Rectal smooth muscle tissue (tissue), 1 donor: ENCODE measurements around the gene PPP2R2D.

ENCODE experiments used
- H3K27ac ChIP-seq: one replicate; pipeline ENCODE4 v1.7.0; 2013; ENCODE audit warnings: low read depth, low read length, inconsistent platforms
- H3K27me3 ChIP-seq: one replicate; pipeline ENCODE4 v1.7.0; 2013; ENCODE audit warnings: low read length; ENCODE audit not compliant: control insufficient read depth, insufficient read depth
- H3K36me3 ChIP-seq: one replicate; pipeline ENCODE4 v1.7.0; 2013; ENCODE audit warnings: low read length; ENCODE audit not compliant: control insufficient read depth, insufficient read depth
- H3K4me1 ChIP-seq: one replicate; pipeline ENCODE4 v1.7.0; 2013; ENCODE audit warnings: low read length; ENCODE audit not compliant: control insufficient read depth, insufficient read depth
- H3K4me3 ChIP-seq: one replicate; pipeline ENCODE4 v1.7.0; 2013; ENCODE audit warnings: low read length
- H3K9ac ChIP-seq: one replicate; pipeline ENCODE4 v1.7.0; 2013; ENCODE audit warnings: low read length

The PPP2R2D gene

DNA sequence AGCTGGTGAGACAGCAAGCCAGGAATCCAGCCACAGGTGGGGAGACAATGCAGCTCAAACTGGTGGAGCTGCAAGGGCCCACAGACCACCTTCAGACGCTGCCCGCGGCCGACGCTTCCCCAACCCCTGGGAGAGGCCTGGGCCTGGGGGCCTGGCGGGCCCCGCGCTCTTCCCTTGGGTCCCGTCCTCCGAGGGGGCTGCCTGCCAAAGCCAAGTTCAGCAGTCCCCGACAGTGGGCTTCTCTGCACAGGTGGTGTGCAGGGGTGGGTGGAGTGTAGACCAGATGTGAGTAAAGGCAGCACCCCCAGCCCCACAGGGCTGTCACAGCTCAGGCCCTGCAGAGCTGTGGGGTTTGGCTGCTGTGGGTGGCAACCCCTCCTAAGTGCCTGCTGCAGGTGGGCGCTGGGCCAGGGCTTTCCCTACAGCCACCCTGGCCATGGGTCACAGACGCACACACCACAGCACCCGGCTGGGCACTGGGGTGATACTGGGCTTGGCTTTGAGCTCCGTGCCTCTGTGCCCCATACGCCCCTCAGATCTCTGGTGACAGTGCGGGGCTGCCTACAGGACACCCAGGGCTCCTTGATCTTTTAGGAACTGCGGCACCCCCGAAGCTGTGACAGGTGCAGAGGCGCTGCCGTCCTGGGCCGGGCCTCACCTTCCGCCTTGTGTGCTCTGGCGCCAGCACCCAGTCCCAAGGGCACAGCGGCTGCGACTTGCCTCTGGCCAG, 60.4 kb downstream of the PPP2R2D start:
- Histone ChIP-seq H3K4me3 (no peak overlapping the region), H3K27ac (no peak overlapping the region), H3K4me1 (no peaks in the 10 kb centered on the region)

GRCh38 chr10:131961777-131962662, 61.2 kb downstream of the PPP2R2D start:
- Histone ChIP-seq H3K27me3 (no peaks in the 10 kb centered on the region), H3K27ac (no peak overlapping the region), H3K4me1 (no peaks in the 10 kb centered on the region), H3K4me3 (no peak overlapping the region), H3K9ac (no peak overlapping the region), H3K36me3 (peaks cover 10% of the 10 kb centered on the region)

More for the DNA sequence above, 60.4 kb downstream of the PPP2R2D start:
- Histone ChIP-seq H3K27me3 (no peaks in the 10 kb centered on the region), H3K9ac (no peak overlapping the region), H3K36me3 (peaks cover 10% of the 10 kb centered on the region)

- peaks cover 5% of the 10 kb centered on the region for H3K36me3 ChIP-seq
- no peak overlapping the region for H3K4me3 ChIP-seq
- H3K27me3 ChIP-seq, result no peaks in the 10 kb centered on the region
- no peak overlapping the region for H3K27ac ChIP-seq
- H3K9ac ChIP-seq, result no peak overlapping the region
- H3K4me1 ChIP-seq, result no peaks in the 10 kb centered on the region
Observed at GRCh38 chr10:131963350-131963749, 62.5 kb downstream of the PPP2R2D start.

- H3K4me1 ChIP-seq, result no peaks in the 10 kb centered on the region
- no peaks in the 10 kb centered on the region for H3K27me3 ChIP-seq
- peaks cover 4% of the 10 kb centered on the region for H3K36me3 ChIP-seq
- no peak overlapping the region for H3K4me3 ChIP-seq
- no peak overlapping the region for H3K27ac ChIP-seq
- H3K9ac ChIP-seq, result no peak overlapping the region
Observed at GRCh38 chr10:131963811-131964210, 63.0 kb downstream of the PPP2R2D start.

- Histone ChIP-seq H3K27ac (no peak overlapping the region), H3K36me3 (peaks cover 6% of the 10 kb centered on the region), H3K4me3 (no peak overlapping the region), H3K27me3 (no peaks in the 10 kb centered on the region), H3K4me1 (no peaks in the 10 kb centered on the region), H3K9ac (no peak overlapping the region)
Observed at GRCh38 chr10:131964298-131964697, 63.5 kb downstream of the PPP2R2D start.

DNA sequence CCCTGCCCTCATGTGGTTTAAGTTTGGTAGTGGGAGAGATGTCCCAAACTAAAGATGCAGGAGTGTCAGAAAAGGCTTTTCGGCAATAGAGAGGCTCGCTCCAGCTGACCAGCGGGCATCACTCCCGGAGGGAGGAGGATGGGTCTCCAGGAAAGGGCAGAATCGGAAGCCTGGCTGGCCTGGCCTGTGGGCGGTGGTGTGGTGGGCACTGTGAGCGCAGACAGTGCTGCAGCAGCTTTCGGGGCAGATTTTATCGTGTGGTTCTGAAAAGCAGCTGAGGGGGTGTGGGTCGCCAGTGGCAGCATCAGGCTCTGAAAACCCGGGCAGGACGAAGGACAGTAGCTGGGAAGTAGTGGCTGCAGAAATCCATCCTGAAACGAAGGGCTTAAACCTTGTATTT, 68.1 kb downstream of the PPP2R2D start:
- Histone ChIP-seq H3K4me1 (no peaks in the 10 kb centered on the region), H3K27me3 (no peaks in the 10 kb centered on the region), H3K9ac (no peak overlapping the region), H3K36me3 (peaks cover 4% of the 10 kb centered on the region), H3K27ac (no peak overlapping the region), H3K4me3 (no peak overlapping the region)

- no peaks in the 10 kb centered on the region for H3K27me3 ChIP-seq
- H3K36me3 ChIP-seq, result peaks cover 4% of the 10 kb centered on the region
- H3K27ac ChIP-seq, result no peak overlapping the region
- H3K4me3 ChIP-seq, result no peak overlapping the region
- H3K9ac ChIP-seq, result no peak overlapping the region
- no peaks in the 10 kb centered on the region for H3K4me1 ChIP-seq
Observed at GRCh38 chr10:131970946-131971345, 70.1 kb downstream of the PPP2R2D start.

GRCh38 chr10:131971591-131971990, 70.8 kb downstream of the PPP2R2D start:
- Histone ChIP-seq H3K4me3 (no peak overlapping the region), H3K9ac (no peak overlapping the region), H3K27me3 (no peaks in the 10 kb centered on the region), H3K36me3 (peaks cover 4% of the 10 kb centered on the region), H3K4me1 (no peaks in the 10 kb centered on the region), H3K27ac (no peak overlapping the region)

DNA sequence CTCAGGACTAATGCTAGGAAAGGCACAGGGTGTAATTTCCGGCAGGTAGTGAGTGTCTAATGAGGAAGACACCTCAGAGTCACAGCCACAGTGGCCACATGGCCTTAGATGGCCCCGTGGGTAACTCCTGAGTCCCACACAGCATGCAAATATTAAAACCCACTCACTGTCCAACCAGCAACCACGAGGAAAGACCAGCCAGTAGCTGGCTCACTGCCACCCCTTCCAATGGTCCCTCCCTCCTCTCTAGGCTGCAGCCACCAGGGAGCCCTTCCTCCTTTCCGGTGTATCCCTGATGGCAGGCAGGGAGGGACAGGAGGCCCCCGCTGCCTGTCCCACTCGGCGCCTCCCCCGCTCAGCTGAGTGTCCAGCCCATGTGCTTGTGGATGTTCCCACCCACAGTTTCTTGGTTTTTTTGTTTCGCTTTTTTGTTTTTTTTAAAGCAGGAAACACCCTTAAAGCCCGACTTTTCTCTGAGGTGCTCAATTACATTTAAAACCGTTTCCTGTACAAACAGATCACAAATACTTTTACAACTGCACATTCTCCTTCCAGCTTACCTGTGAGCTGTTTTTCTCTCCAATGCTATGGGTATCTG, 71.8 kb downstream of the PPP2R2D start:
- Histone ChIP-seq H3K27me3 (no peaks in the 10 kb centered on the region), H3K4me3 (no peak overlapping the region), H3K27ac (no peak overlapping the region), H3K9ac (no peak overlapping the region), H3K36me3 (peaks cover 4% of the 10 kb centered on the region), H3K4me1 (no peaks in the 10 kb centered on the region)

- H3K9ac ChIP-seq, result no peak overlapping the region
- H3K4me3 ChIP-seq, result no peak overlapping the region
- no peaks in the 10 kb centered on the region for H3K4me1 ChIP-seq
- H3K36me3 ChIP-seq, result peaks cover 4% of the 10 kb centered on the region
- H3K27ac ChIP-seq, result no peak overlapping the region
- H3K27me3 ChIP-seq, result no peaks in the 10 kb centered on the region
Observed at GRCh38 chr10:131973160-131973951, 72.5 kb downstream of the PPP2R2D start.

GRCh38 chr10:131974034-131974817, 73.4 kb downstream of the PPP2R2D start:
- H3K27me3 ChIP-seq, result no peaks in the 10 kb centered on the region
- no peak overlapping the region for H3K27ac ChIP-seq
- no peaks in the 10 kb centered on the region for H3K36me3 ChIP-seq

More at GRCh38 chr10:131974034-131974817, 73.4 kb downstream of the PPP2R2D start:
- H3K4me1 ChIP-seq, result no peaks in the 10 kb centered on the region
- no peak overlapping the region for H3K4me3 ChIP-seq
- no peak overlapping the region for H3K9ac ChIP-seq
